K562 (cell line): Measurements from ENCODE around the gene FAM161A. TPM values are rescaled to one million over a fixed set of nuclear protein-coding genes. Genes with fewer than 3 reads are reported as not detected.

Experiments
- ATAC-seq: fragments of 200-7000 bp; cut with Tn5 transposase; 3 replicates; pipeline ENCODE4 v1.9.1; 2020; ENCODE audit warnings: moderate library complexity
- BruUV-seq: library from RNA; stranded (reverse); fragments of 400-500 nt; replicated peaks from 2 replicates; lab custom pipeline; 2021; lab: Mats Ljungman, UMichigan
- CTCF ChIA-PET: fragments of 300-600 bp; formaldehyde crosslinking; extraction: SDS; loops from one replicate; lab custom pipeline; 2021; ENCODE audit warnings: low intra/inter-chr PET ratio; lab: Yijun Ruan, JAX
- POLR2A ChIA-PET: fragments of 300-600, 350-650 bp; sonication (Branson Sonifier 250); formaldehyde crosslinking; extraction: SDS; loops from one replicate; lab custom pipeline; 2021; ENCODE audit warnings: antibody characterized with exemption, inconsistent platforms; lab: Yijun Ruan, JAX
- DNase-seq, 4 experiments: peaks; one replicate each; pipeline versions ENCODE4 v3.0.0 to v3.0.0-alpha.2; 2011 to 2018; ENCODE audit warnings: low spot score in 3 of 4, mixed read lengths in 3 of 4; ENCODE audit errors: extremely low read depth in 1 of 4
- FAIRE-seq: peaks from 2 replicates; lab custom pipeline; 2011; peaks lifted over from hg19 to GRCh38; lab: Jason Lieb, UNC
- H2AFZ ChIP-seq: 2 replicates; pipeline ENCODE4 v1.6.0; 2011; ENCODE audit warnings: low read depth, low read length, control low read depth, inconsistent platforms
- H3K27ac ChIP-seq: fragments of 200-600 bp; 3 replicates; pipeline ENCODE4 v1.8.0; 2011; ENCODE audit warnings: low read depth, mild to moderate bottlenecking, control low read depth, inconsistent platforms, low read length, moderate library complexity, mixed read lengths; ENCODE audit errors: extremely low read depth
- H3K27me3 ChIP-seq, 2 experiments: fragments of 300-600 bp in 1 of 2; 2 replicates in 1 of 2; 3 replicates in 1 of 2; pipeline versions ENCODE4 v1.6.0 to v1.8.0; 2011; ENCODE audit warnings: inconsistent platforms in 2 of 2, low read length in 2 of 2, mild to moderate bottlenecking in 1 of 2, mixed read lengths in 1 of 2, moderate library complexity in 1 of 2; ENCODE audit not compliant: control insufficient read depth in 2 of 2, insufficient read depth in 2 of 2
- H3K36me3 ChIP-seq: fragments of 300-600 bp; 3 replicates; pipeline ENCODE4 v1.8.0; 2011; ENCODE audit warnings: mild to moderate bottlenecking, low read length, inconsistent platforms; ENCODE audit not compliant: control insufficient read depth, insufficient read depth
- H3K4me1 ChIP-seq, 2 experiments: fragments of 200-600 bp in 1 of 2; replicated peaks in 1 of 2; 2 replicates in 1 of 2; 3 replicates in 1 of 2; pipeline versions ENCODE4 v1.5.1 to v1.8.0; 2011; ENCODE audit warnings: inconsistent platforms in 2 of 2, low read length in 2 of 2, mild to moderate bottlenecking in 1 of 2, mixed read lengths in 1 of 2, moderate library complexity in 1 of 2; ENCODE audit not compliant: control insufficient read depth in 2 of 2, insufficient read depth in 2 of 2
- H3K4me2 ChIP-seq: 2 replicates; pipeline ENCODE4 v1.6.1; 2011; ENCODE audit warnings: low read length, control low read depth, inconsistent platforms, mixed read lengths; ENCODE audit not compliant: insufficient read depth
- H3K4me3 ChIP-seq: fragments of 200-600 bp; sonication (generic), shearing (Covaris generic); 2 replicates; pipeline ENCODE4 v1.5.1; 2016; ENCODE audit warnings: control low read depth, inconsistent platforms
- H3K79me2 ChIP-seq: fragments of 200-600 bp; 3 replicates; pipeline ENCODE4 v1.8.0; 2011; ENCODE audit warnings: low read length, inconsistent platforms; ENCODE audit not compliant: control insufficient read depth, insufficient read depth
- H3K9ac ChIP-seq, 2 experiments: 2 replicates each; pipeline versions ENCODE4 v1.6.0 to v1.6.1; 2011; ENCODE audit warnings: low read depth in 2 of 2, low read length in 2 of 2, control low read depth in 1 of 2, inconsistent platforms in 1 of 2, mild to moderate bottlenecking in 1 of 2, mixed read lengths in 1 of 2; ENCODE audit not compliant: insufficient read depth in 1 of 2
- H3K9me1 ChIP-seq: one replicate; pipeline ENCODE4 v1.6.0; 2011; ENCODE audit warnings: inconsistent platforms, mild to moderate bottlenecking, low read length, moderate library complexity; ENCODE audit not compliant: control insufficient read depth, insufficient read depth
- H3K9me3 ChIP-seq: replicated peaks from 2 replicates; pipeline ENCODE4 v1.5.1; 2011; ENCODE audit warnings: low read depth, low read length, inconsistent platforms; ENCODE audit not compliant: control insufficient read depth, insufficient read depth
- H4K20me1 ChIP-seq: replicated peaks from 2 replicates; pipeline ENCODE4 v1.6.1; 2011; ENCODE audit warnings: low read length, inconsistent platforms, mixed read lengths; ENCODE audit not compliant: control insufficient read depth, insufficient read depth
- ATF1 ChIP-seq, 2 experiments: fragments of 450-650 bp in 1 of 2; IDR thresholded peaks; 2 replicates each; pipeline ENCODE4 v1.6.1; 2016; ENCODE audit warnings: missing compliant biosample characterization in 1 of 2, missing genetic modification characterization in 1 of 2
- CHCHD3 ChIP-seq: fragments of 250-450 bp; sonication (Bioruptor Pico); IDR thresholded peaks from 2 replicates; pipeline ENCODE4 v2.1.2; 2022; ENCODE audit warnings: mild to moderate bottlenecking
- FOXJ3 ChIP-seq: sonication (generic); formaldehyde crosslinking; IDR thresholded peaks from 2 replicates; pipeline ENCODE4 v1.4.0; 2020; ENCODE audit warnings: mild to moderate bottlenecking, missing genetic modification reagents
- HDAC2 ChIP-seq: fragments of 450-650 bp; IDR thresholded peaks from 2 replicates; pipeline ENCODE4 v1.6.1; 2016; ENCODE audit warnings: mild to moderate bottlenecking
- MCM2 ChIP-seq: fragments of 450-650 bp; IDR thresholded peaks from 2 replicates; pipeline ENCODE4 v1.6.1; 2017; ENCODE audit warnings: low read depth, mild to moderate bottlenecking
- NBN ChIP-seq: fragments of 450-650 bp; IDR thresholded peaks from 2 replicates; pipeline ENCODE4 v1.6.1; 2016; ENCODE audit warnings: low read depth, mild to moderate bottlenecking
- PPARD ChIP-seq: fragments of 250-450 bp; sonication (Bioruptor Pico); IDR thresholded peaks from 2 replicates; pipeline ENCODE4 v1.8.0; 2022; ENCODE audit warnings: inconsistent platforms, mild to moderate bottlenecking, moderate library complexity
- SAFB ChIP-seq: fragments of 200-400 bp; formaldehyde crosslinking; IDR thresholded peaks from 2 replicates; pipeline ENCODE4 v1.6.1; 2017; ENCODE audit warnings: low read depth, low read length, borderline replicate concordance
- SIN3A ChIP-seq, 2 experiments: fragments of 150-350 bp in 1 of 2; IDR thresholded peaks; 2 replicates each; pipeline ENCODE4 v1.6.1; 2011 to 2016; ENCODE audit warnings: borderline replicate concordance in 2 of 2, low read depth in 2 of 2, low read length in 2 of 2, mild to moderate bottlenecking in 2 of 2, moderate library complexity in 2 of 2; ENCODE audit not compliant: control insufficient read depth in 1 of 2
- TFAM ChIP-seq: fragments of 250-450 bp; sonication (Bioruptor Pico); conservative IDR thresholded peaks from 2 replicates; pipeline ENCODE4 v1.5.0; 2021; ENCODE audit warnings: mild to moderate bottlenecking, moderate library complexity
- ZNF23 ChIP-seq: fragments of 250-450 bp; sonication (Bioruptor Pico); IDR thresholded peaks from 2 replicates; pipeline ENCODE4 v1.4.0; 2020; ENCODE audit warnings: mild to moderate bottlenecking
- ZNF277 ChIP-seq: fragments of 250-450 bp; sonication (Bioruptor Pico); IDR thresholded peaks from 2 replicates; pipeline ENCODE4 v1.8.0; 2022; ENCODE audit warnings: inconsistent platforms, mild to moderate bottlenecking, moderate library complexity, borderline replicate concordance
- ZNF830 ChIP-seq: fragments of 250-450 bp; sonication (Bioruptor Pico); IDR thresholded peaks from 2 replicates; pipeline ENCODE4 v1.5.0; 2021; ENCODE audit warnings: mild to moderate bottlenecking
- WGBS: fragments of 100-300 bp; shearing (Covaris generic); methylation state at CpG from one replicate; pipeline ENCODE4 v1.1.6; 2016; ENCODE audit warnings: low coverage, mixed read lengths; ENCODE audit not compliant: insufficient coverage; ENCODE audit errors: missing lambda C conversion rate; 5-methylcytosine and 5-hydroxymethylcytosine counted together
- in situ Hi-C: fragments of 300-500 bp; cut with MboI; formaldehyde crosslinking; loops from 4 replicates; pipeline ENCODE4 v1.15.0; 2018; ENCODE audit warnings: inconsistent platforms, mixed read lengths
- intact Hi-C: fragments of 100-400 bp; cut with micrococcal nuclease; formaldehyde crosslinking; loops from 2 replicates; pipeline ENCODE4 v1.14.2; 2022
- polyA plus RNA-seq, 8 experiments: library from polyadenylated mRNA; depleted of rRNA in 4 of 8; stranded (reverse) in 5 of 8; unstranded in 3 of 8; fragments of >200 nt; fragmentation: Nextera tagmentation in 2 of 8; fragmentation: Illumina TruSeq in 1 of 8; extraction: Ambion mirVana in 2 of 8; extraction: Trizol in 1 of 8; gene quantifications; 2 replicates each; pipeline versions ENCODE4 v1.2.1 to v1.2.3, GENCODE V29; 2011 to 2014; ENCODE audit warnings: inconsistent platforms in 1 of 8, missing spikeins in 1 of 8
- total RNA-seq, 7 experiments: library from RNA; depleted of rRNA in 6 of 7; stranded (reverse); fragments of >200 nt in 6 of 7; fragmentation: Illumina TruSeq in 2 of 7; extraction: Trizol in 2 of 7; gene quantifications; 2 replicates each; pipeline versions ENCODE4 v1.2.1 to v1.2.3, GENCODE V29; 2011 to 2021; ENCODE audit warnings: low replicate concordance in 1 of 7
- TF ChIP-seq, protein P1 (sequence below): sonication (generic); formaldehyde crosslinking; IDR thresholded peaks from 2 replicates; pipeline ENCODE4 v1.8.0; 2022; ENCODE audit warnings: missing genetic modification reagents, mild to moderate bottlenecking, borderline replicate concordance
- TF ChIP-seq, protein P2 (sequence below): fragments of 450-650 bp; IDR thresholded peaks from 2 replicates; pipeline ENCODE4 v1.6.1; 2014; ENCODE audit warnings: low read depth, mild to moderate bottlenecking, moderate library complexity, borderline replicate concordance
- TF ChIP-seq, protein P3 (sequence below): fragments of 450-650 bp; IDR thresholded peaks from 2 replicates; pipeline ENCODE4 v1.6.1; 2016; ENCODE audit warnings: borderline replicate concordance

The FAM161A gene
- total and polyA plus RNA-seq, 9 of the 15 experiments (the other 6 are each of a cell fraction or from before 2014, with no cell fraction given): 0.27 to 1.4 (median 0.80) TPM

- H3K36me3 ChIP-seq: no peaks in the 10 kb centered on the region
- intact Hi-C loops: loop anchor here (10.0 kb wide), 1 partner anchor 765 kb away; no protein-coding TSS in a partner anchor
- no peak overlapping the region for H3K4me2 ChIP-seq
- no peak overlapping the region for H2AFZ ChIP-seq
- no peak for ATAC-seq
- H3K79me2 ChIP-seq: no peaks in the 10 kb centered on the region
- no peak for DNase-seq
- H3K4me3 ChIP-seq: no peak overlapping the region
- peaks cover 0 to under 1% of the 10 kb centered on the region in 2 experiments; a peak in 2 of 5 replicates for H3K4me1 ChIP-seq
- 0% methylated on average over 1 of the region's 1 CpG for WGBS
- in situ Hi-C loops: no loop called here
- FAIRE-seq: no peak
- no TSS peak for BruUV-seq
- H4K20me1 ChIP-seq: no peaks in the 10 kb centered on the region
- H3K27ac ChIP-seq: no peak overlapping the region
- no peak overlapping the region for H3K9ac ChIP-seq
- no peaks in the 10 kb centered on the region for H3K27me3 ChIP-seq
- H3K9me1 ChIP-seq: no peaks in the 10 kb centered on the region
- POLR2A ChIA-PET: no interaction called here
- no peaks in the 10 kb centered on the region for H3K9me3 ChIP-seq
- CTCF ChIA-PET: no interaction called here
- TF ChIP-seq NBN (no peak), ZNF830 (no peak), TFAM (CRISPR knock-in tag) (no peak), SAFB (no peak), ATF1 (CRISPR knock-in tag; IDR thresholded peaks at IDR 0.05) (no peak), ATF1 (tag; IDR thresholded peaks at IDR 0.05) (no peak), CHCHD3 (CRISPR knock-in tag) (no peak), SIN3A (IDR thresholded peaks at IDR 0.05; ENCODE audit: borderline replicate concordance in 2 of 2, control insufficient read depth in 1 of 2, low read depth in 2 of 2, low read length in 2 of 2) (no peak), FOXJ3 (no peak), ZNF277 (CRISPR knock-in tag) (no peak), PPARD (CRISPR knock-in tag) (no peak), ZNF23 (CRISPR knock-in tag) (no peak), HDAC2 (no peak), MCM2 (no peak)
- TF ChIP-seq, protein P1, sequence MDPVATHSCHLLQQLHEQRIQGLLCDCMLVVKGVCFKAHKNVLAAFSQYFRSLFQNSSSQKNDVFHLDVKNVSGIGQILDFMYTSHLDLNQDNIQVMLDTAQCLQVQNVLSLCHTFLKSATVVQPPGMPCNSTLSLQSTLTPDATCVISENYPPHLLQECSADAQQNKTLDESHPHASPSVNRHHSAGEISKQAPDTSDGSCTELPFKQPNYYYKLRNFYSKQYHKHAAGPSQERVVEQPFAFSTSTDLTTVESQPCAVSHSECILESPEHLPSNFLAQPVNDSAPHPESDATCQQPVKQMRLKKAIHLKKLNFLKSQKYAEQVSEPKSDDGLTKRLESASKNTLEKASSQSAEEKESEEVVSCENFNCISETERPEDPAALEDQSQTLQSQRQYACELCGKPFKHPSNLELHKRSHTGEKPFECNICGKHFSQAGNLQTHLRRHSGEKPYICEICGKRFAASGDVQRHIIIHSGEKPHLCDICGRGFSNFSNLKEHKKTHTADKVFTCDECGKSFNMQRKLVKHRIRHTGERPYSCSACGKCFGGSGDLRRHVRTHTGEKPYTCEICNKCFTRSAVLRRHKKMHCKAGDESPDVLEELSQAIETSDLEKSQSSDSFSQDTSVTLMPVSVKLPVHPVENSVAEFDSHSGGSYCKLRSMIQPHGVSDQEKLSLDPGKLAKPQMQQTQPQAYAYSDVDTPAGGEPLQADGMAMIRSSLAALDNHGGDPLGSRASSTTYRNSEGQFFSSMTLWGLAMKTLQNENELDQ (CRISPR knock-in tag): no peak
- TF ChIP-seq, protein P2, sequence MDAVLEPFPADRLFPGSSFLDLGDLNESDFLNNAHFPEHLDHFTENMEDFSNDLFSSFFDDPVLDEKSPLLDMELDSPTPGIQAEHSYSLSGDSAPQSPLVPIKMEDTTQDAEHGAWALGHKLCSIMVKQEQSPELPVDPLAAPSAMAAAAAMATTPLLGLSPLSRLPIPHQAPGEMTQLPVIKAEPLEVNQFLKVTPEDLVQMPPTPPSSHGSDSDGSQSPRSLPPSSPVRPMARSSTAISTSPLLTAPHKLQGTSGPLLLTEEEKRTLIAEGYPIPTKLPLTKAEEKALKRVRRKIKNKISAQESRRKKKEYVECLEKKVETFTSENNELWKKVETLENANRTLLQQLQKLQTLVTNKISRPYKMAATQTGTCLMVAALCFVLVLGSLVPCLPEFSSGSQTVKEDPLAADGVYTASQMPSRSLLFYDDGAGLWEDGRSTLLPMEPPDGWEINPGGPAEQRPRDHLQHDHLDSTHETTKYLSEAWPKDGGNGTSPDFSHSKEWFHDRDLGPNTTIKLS: no peak
- TF ChIP-seq, protein P3, sequence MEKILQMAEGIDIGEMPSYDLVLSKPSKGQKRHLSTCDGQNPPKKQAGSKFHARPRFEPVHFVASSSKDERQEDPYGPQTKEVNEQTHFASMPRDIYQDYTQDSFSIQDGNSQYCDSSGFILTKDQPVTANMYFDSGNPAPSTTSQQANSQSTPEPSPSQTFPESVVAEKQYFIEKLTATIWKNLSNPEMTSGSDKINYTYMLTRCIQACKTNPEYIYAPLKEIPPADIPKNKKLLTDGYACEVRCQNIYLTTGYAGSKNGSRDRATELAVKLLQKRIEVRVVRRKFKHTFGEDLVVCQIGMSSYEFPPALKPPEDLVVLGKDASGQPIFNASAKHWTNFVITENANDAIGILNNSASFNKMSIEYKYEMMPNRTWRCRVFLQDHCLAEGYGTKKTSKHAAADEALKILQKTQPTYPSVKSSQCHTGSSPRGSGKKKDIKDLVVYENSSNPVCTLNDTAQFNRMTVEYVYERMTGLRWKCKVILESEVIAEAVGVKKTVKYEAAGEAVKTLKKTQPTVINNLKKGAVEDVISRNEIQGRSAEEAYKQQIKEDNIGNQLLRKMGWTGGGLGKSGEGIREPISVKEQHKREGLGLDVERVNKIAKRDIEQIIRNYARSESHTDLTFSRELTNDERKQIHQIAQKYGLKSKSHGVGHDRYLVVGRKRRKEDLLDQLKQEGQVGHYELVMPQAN: no peak
Observed at GRCh38 chr2:61900281-61900680, 46.4 kb upstream of the FAM161A start.
